Measurements from ENCODE around the gene FREY1. TPM values are rescaled to one million over a fixed set of nuclear protein-coding genes. Genes with fewer than 3 reads are reported as not detected.
A peak's percentile ranks its signal among the peaks of the same experiment; 100 is the strongest.

FREY1 gene
- total RNA-seq, 2 donors from 2014 or later: 0.57 TPM; not detected in 1

GRCh38 chr11:45884596-45885185 is 22.4 kb downstream of the FREY1 start:
- intact Hi-C loops (cut with DNase I): no loop called here
- no peak for DNase-seq (ENCODE audit: low spot score)

- intact Hi-C loops (cut with DNase I): no loop called here
- no peak for DNase-seq (ENCODE audit: low spot score)
Observed at GRCh38 chr11:45881708-45882368, 25.2 kb downstream of the FREY1 start.

- intact Hi-C loops (cut with DNase I): no loop called here
- DNase-seq (ENCODE audit: low spot score): no peak
Observed at GRCh38 chr11:45880772-45881570, 26.1 kb downstream of the FREY1 start.

GRCh38 chr11:45879803-45880686 is 27.0 kb downstream of the FREY1 start:
- intact Hi-C loops (cut with DNase I): loop anchor here in 1 of 2 donors (10.0 kb wide), 1 partner anchor 55 kb away; no protein-coding TSS in a partner anchor
- no peak for DNase-seq (ENCODE audit: low spot score)

- DNase-seq (ENCODE audit: low spot score): no peak
- intact Hi-C loops (cut with DNase I): loop anchor here in 1 of 2 donors (10.0 kb wide), 1 partner anchor 57 kb away; no protein-coding TSS in a partner anchor
Observed at GRCh38 chr11:45877845-45878244, 29.2 kb downstream of the FREY1 start.

GRCh38 chr11:45877221-45877620 is 29.9 kb downstream of the FREY1 start:
- DNase-seq (ENCODE audit: low spot score): no peak
- intact Hi-C loops (cut with DNase I): loop anchor here in 1 of 2 donors (10.0 kb wide), 1 partner anchor 58 kb away; no protein-coding TSS in a partner anchor

- DNase-seq (ENCODE audit: low spot score): no peak
- intact Hi-C loops (cut with DNase I): loop anchor here in 1 of 2 donors (10.0 kb wide), 1 partner anchor 58 kb away; no protein-coding TSS in a partner anchor
Observed at GRCh38 chr11:45876401-45876800, 30.7 kb downstream of the FREY1 start.

GRCh38 chr11:45872651-45873356 is 34.3 kb downstream of the FREY1 start:
- peak; percentile 77 for DNase-seq (ENCODE audit: low spot score)
- intact Hi-C loops (cut with DNase I): loop anchor here in 1 of 2 donors (10.0 kb wide), 1 partner anchor 62 kb away; no protein-coding TSS in a partner anchor

- DNase-seq (ENCODE audit: low spot score): peak; percentile 60
- intact Hi-C loops (cut with DNase I): loop anchor here in 1 of 2 donors (10.0 kb wide), 1 partner anchor 63 kb away; no protein-coding TSS in a partner anchor
Observed at GRCh38 chr11:45871638-45872037, 35.4 kb downstream of the FREY1 start.

- no peak for DNase-seq (ENCODE audit: low spot score)
- intact Hi-C loops (cut with DNase I): loop anchor here in 1 of 2 donors (10.0 kb wide), 1 partner anchor 64 kb away; no protein-coding TSS in a partner anchor
Observed at GRCh38 chr11:45870706-45871105, 36.4 kb downstream of the FREY1 start.

- intact Hi-C loops (cut with DNase I): no loop called here
- peak; percentile 78 for DNase-seq (ENCODE audit: low spot score)
Observed at GRCh38 chr11:45869551-45869950, 37.5 kb downstream of the FREY1 start.

GRCh38 chr11:45864041-45864440 is 43.0 kb downstream of the FREY1 start:
- no peak for DNase-seq (ENCODE audit: low spot score)
- intact Hi-C loops (cut with DNase I): no loop called here

GRCh38 chr11:45860764-45861510 is 46.1 kb downstream of the FREY1 start:
- intact Hi-C loops (cut with DNase I): no loop called here
- no peak for DNase-seq (ENCODE audit: low spot score)

- intact Hi-C loops (cut with DNase I): no loop called here
- DNase-seq (ENCODE audit: low spot score): no peak
Observed at GRCh38 chr11:45860348-45860747, 46.7 kb downstream of the FREY1 start.

- DNase-seq (ENCODE audit: low spot score): peak; percentile 97
- intact Hi-C loops (cut with DNase I): no loop called here
Observed at GRCh38 chr11:45859661-45860140, 47.4 kb downstream of the FREY1 start.

- DNase-seq (ENCODE audit: low spot score): no peak
- intact Hi-C loops (cut with DNase I): no loop called here
Observed at GRCh38 chr11:45858751-45859398, 48.2 kb downstream of the FREY1 start.

GRCh38 chr11:45857961-45858474 is 49.1 kb downstream of the FREY1 start:
- peak; percentile 87 for DNase-seq (ENCODE audit: low spot score)
- intact Hi-C loops (cut with DNase I): no loop called here

All from posterior vena cava (tissue), 2 donors.